Limb (tissue), 2 donors: ENCODE measurements around the gene TCF3.
A peak's percentile ranks its signal among the peaks of the same experiment; 100 is the strongest.

ENCODE experiments used
- DNase-seq, 2 donors: peaks; one replicate each; pipeline ENCODE4 v3.0.0-alpha.2; 2016; ENCODE audit errors: extremely low spot score in 2 of 2

Gene TCF3

GRCh38 chr19:1631557-1632100 lies 20.8 kb downstream of the TCF3 start:
- no peak for DNase-seq

GRCh38 chr19:1630811-1631210 lies 21.6 kb downstream of the TCF3 start:
- DNase-seq = no peak

GRCh38 chr19:1630012-1630411 lies 22.4 kb downstream of the TCF3 start:
- DNase-seq = no peak

DNA sequence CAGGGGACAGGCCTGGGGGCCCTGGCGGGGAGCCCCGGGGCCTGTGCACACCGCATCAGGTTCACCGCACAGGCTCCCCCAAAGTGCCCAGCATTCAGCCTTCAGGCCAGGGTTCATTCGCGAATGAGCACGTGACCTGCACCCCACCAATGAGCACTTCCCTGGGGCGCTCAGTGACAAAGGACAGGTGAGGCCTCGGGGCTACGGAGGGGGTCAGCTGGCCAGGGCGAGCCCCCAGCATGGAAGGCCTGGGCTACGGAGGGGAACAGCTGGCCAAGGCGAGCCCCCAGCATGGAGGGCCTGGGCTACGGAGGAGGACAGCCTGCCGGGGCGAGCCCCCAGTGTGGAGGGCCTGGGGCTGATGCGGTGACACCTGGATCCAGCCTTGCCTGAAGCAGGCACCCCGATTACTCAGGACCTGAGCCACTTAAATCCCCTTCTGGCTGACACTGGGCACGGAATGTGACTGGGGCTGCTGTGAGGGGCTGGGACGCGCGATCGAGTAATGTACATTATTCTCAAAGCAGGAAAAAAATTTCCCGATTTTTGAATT lies 23.1 kb downstream of the TCF3 start:
- DNase-seq = no peak

GRCh38 chr19:1627194-1627593 lies 25.2 kb downstream of the TCF3 start:
- no peak for DNase-seq

- no peak for DNase-seq
These were observed 25.9 kb downstream of the TCF3 start for GRCh38 chr19:1626417-1627010.

GRCh38 chr19:1624458-1624857 lies 28.0 kb downstream of the TCF3 start:
- peak; percentile 6 to 67 for DNase-seq

DNA sequence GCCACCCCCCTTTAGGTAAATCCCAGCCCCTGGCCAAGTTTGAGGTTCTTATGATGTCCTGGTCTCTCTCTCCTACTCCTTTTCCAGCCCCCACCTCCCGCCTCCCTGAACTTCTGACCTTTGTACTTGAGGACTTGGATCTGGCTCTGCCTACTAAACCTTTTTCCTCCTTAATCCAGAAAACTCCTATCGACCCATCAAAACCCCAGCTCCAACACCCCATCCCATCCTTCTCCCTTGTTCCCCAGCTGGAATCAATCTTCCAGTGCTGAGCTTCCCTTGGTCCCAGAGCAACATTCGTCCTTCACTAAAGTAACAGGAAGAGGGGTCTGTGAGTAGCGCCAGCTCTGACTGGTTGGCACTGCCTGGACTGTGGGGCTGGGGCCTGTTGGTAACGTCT lies 29.9 kb downstream of the TCF3 start:
- no peak for DNase-seq

GRCh38 chr19:1622007-1622406 lies 30.4 kb downstream of the TCF3 start:
- DNase-seq = no peak

DNA sequence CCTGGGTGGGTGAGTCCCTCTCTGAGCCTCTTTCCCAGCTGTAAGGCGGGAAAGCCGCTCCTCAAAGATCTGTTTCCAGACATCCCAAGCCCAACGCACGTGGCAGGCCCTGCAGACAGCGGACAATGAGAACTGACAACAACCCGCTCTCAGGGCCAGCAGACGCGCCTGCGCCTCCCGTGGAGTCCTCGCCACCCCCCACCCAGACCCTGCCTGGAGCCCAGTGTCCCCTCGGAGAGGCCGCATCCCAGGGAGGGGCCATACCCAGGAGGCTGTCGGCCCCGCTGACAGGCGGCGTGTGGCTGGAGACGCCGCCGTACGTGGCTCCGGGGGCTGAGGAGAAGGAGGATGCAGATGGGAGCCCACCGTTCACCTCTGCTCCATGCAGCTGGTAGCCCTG lies 30.8 kb downstream of the TCF3 start:
- DNase-seq = no peak

DNA sequence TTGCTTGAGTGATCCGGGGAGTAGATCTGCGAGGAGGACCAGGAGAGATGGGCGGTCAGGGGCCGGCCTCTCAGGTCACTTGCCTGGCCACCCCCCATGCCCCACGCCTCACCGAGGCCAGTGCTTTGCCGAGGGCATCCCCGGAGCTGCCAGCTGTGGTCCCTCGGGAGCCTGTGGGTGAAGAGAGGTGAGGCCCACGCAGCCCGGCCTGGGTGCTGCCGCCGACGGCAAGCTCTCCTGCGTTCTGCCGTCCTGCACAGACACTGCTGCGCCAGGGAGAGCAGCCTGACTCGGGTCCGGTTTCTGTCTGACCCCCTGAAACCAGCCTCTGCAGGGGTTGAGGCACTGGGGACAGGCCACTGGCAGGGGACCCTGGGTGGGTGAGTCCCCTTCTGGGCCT lies 31.4 kb downstream of the TCF3 start:
- no peak for DNase-seq

- DNase-seq = no peak
These were observed 31.9 kb downstream of the TCF3 start for GRCh38 chr19:1620502-1620901.

GRCh38 chr19:1619703-1620102 lies 32.7 kb downstream of the TCF3 start:
- no peak for DNase-seq

DNA sequence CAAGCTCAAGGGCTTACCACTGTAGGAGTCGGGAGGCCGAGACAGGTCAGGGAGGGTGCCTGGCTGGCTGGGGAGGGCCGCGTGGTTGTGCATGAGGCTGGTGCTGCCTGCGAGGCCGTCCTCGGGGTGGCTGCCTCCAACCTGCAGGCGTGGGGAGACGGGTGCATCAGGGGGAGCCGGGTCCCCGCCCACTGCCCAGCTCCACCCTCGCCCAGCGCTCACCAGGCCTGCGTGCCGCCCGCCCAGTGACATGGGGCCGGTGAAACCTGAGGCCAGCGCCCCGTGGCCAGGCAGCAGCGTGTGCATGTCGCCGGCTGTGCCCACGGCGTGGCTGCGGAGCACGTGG lies 33.3 kb downstream of the TCF3 start:
- no peak for DNase-seq

DNA sequence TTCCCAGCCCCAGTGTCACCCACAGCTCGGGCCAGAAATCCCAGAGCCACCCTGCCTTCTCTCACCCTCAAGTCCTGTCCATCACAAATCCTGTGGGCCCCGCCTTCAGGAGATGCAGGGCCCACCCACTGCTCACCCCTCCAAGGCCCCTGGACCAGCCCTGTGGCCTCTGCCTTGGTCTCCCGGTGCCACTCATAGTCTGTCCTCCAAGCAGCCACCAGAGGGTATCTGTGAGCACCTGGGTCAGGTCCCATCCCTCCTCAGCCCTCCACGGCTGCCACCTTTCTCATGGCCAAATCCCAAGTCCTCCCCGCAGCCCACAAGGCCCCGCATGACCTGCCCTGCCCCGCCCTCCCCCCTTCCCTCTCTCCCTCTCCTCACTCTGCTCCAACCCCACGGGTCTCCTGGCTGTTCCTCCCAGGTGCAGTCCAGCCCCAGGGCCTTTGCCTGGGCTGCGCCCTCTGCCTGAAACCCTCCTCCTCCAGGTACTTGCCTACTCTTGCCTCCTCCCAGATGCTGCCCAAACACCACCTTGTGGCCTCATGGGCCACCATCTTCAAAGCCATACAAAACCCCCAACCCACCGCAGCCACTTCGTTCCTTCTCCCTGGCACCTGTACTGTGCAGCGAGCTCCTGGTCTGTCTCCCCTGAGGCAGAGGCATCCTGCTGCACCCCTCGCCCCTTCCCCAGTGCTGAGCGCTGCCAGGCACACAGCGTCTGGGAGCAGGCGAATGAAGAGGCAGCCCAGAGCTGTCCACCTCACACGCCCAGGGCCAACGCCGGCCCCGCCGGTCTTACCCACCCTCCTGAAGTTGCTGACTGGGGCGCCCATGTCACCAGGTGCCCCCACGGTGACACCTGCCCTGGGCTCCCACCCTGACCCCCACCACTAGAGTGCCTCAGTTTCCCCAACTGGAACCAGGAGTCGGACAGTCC lies 34.0 kb downstream of the TCF3 start:
- no peak for DNase-seq

DNA sequence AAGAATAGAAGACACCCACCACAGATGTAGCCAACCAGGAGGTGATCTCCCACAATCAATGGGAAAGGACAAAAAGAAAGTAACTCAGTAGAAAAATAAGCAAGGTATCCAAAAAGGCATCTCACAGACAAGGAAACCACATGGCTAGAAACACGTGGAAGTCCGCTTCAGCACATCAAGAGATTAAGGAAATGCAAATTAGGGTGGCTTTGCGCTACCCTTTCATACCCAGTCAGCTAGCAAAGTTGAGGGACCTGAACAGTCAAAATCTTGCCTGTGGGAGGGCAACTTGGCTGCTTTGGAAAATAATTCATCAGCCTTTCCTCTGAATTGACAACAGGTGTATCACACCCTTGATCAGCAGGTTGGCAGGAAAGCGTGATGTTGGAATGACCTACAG lies 35.5 kb downstream of the TCF3 start:
- DNase-seq = no peak

- DNase-seq = no peak
These were observed 36.0 kb downstream of the TCF3 start for GRCh38 chr19:1616396-1616795.

DNA sequence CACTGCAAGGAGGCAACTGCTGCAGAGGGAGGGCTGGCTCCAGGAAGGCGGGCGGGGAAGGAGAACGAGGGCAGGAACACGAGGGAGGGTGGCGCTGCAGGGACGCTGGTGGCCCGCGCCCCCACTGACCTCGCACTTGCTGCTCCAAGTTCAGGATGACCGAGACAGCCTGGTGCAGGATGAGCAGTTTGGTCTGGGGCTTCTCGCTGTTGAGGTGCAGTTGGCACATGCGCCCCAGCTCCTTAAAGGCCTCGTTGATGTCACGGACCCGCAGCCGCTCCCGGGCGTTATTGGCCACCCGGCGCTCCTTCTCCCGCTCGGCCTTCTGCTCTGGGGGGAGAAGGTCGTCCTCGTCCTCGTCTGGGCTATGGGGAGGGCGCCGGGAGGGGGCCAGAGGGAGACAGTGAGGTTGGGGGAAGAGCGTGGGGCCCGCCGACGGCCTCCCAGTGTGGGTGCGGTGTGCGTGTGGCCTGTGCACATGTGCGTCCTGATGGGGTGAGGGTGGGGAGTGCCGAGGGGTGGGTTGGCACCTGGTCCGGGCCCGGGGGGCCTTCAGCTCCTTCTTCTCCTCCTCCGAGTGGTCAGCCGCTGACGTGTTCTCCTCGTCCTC lies 37.2 kb downstream of the TCF3 start:
- no peak for DNase-seq

GRCh38 chr19:1613808-1614570 lies 38.4 kb downstream of the TCF3 start:
- DNase-seq = no peak

GRCh38 chr19:1613146-1613545 lies 39.3 kb downstream of the TCF3 start:
- no peak for DNase-seq
